ENCODE data around the gene EPB41. TPM values are rescaled to one million over a fixed set of nuclear protein-coding genes. Genes with fewer than 3 reads are reported as not detected.
"Not testable (repeated sequence)": the region's sequence is repeated elsewhere in the genome, so short reads cannot be mapped to it uniquely, and the experiment has no call there.

EPB41 gene
- total RNA-seq, 1 donor: 9.5 TPM

GRCh38 chr1:29094954-29095353, 180.6 kb downstream of the EPB41 start:
- no peak for DNase-seq (ENCODE audit: low read depth)
- TF ChIP-seq CTCF (IDR thresholded peaks at IDR 0.05; ENCODE audit: insufficient read depth, low read depth, low read length): no peak
- no peak overlapping the region for H3K4me3 ChIP-seq (ENCODE audit: low read depth, low read length)

- TF ChIP-seq CTCF (IDR thresholded peaks at IDR 0.05; ENCODE audit: insufficient read depth, low read depth, low read length): no peak
- DNase-seq (ENCODE audit: low read depth): no peak
- no peak overlapping the region for H3K4me3 ChIP-seq (ENCODE audit: low read depth, low read length)
These were observed 182.0 kb downstream of the EPB41 start for GRCh38 chr1:29096231-29096886.

GRCh38 chr1:29099286-29099685, 184.9 kb downstream of the EPB41 start:
- no peak overlapping the region for H3K4me3 ChIP-seq (ENCODE audit: low read depth, low read length)
- TF ChIP-seq CTCF (IDR thresholded peaks at IDR 0.05; ENCODE audit: insufficient read depth, low read depth, low read length): no peak
- no peak for DNase-seq (ENCODE audit: low read depth)

GRCh38 chr1:29100487-29100886, 186.1 kb downstream of the EPB41 start:
- no peak for DNase-seq (ENCODE audit: low read depth)
- H3K4me3 ChIP-seq (ENCODE audit: low read depth, low read length): no peak overlapping the region
- no peak for TF ChIP-seq CTCF (IDR thresholded peaks at IDR 0.05; ENCODE audit: insufficient read depth, low read depth, low read length)

- no peak overlapping the region for H3K4me3 ChIP-seq (ENCODE audit: low read depth, low read length)
- peak; percentile 57 for DNase-seq (ENCODE audit: low read depth)
- TF ChIP-seq CTCF (IDR thresholded peaks at IDR 0.05; ENCODE audit: insufficient read depth, low read depth, low read length): no peak
These were observed 191.5 kb downstream of the EPB41 start for GRCh38 chr1:29105822-29106221.

- not testable (repeated sequence) for DNase-seq (ENCODE audit: low read depth); H3K4me3 ChIP-seq (ENCODE audit: low read depth, low read length)
These were observed 193.7 kb downstream of the EPB41 start for GRCh38 chr1:29108041-29108440.

- no peak for DNase-seq (ENCODE audit: low read depth)
These were observed 198.5 kb downstream of the EPB41 start for GRCh38 chr1:29112705-29113412.

More at GRCh38 chr1:29112705-29113412, 198.5 kb downstream of the EPB41 start:
- H3K4me3 ChIP-seq (ENCODE audit: low read depth, low read length): no peak overlapping the region
- no peak for TF ChIP-seq CTCF (IDR thresholded peaks at IDR 0.05; ENCODE audit: insufficient read depth, low read depth, low read length)
